GM19468 (cell line): ENCODE data around the gene EML3.
"Not testable (repeated sequence)": the region's sequence is repeated elsewhere in the genome, so short reads cannot be mapped to it uniquely, and the experiment has no call there.

Source experiments
- ATAC-seq: cut with Tn5 transposase; IDR thresholded peaks from one replicate; pipeline ENCODE4 v1.9.1; 2021; ENCODE audit warnings: mild to moderate bottlenecking, moderate library complexity, moderate number of reproducible peaks; ENCODE audit not compliant: unreplicated experiment; ENCODE audit errors: extremely low read depth

Gene EML3

GRCh38 chr11:62621567-62622470 lies 9.2 kb upstream of the EML3 start, which contains the start of gene B3GAT3:
Gene B3GAT3, minus strand, starts transcription at chr11:62621986. Its CDS starts 39 bp downstream, at chr11:62621947.
- ATAC-seq, result peak; percentile 92

- ATAC-seq, result no peak
Measured at GRCh38 chr11:62621027-62621566, 8.5 kb upstream of the EML3 start.

GRCh38 chr11:62616957-62617356 lies 4.4 kb upstream of the EML3 start:
- not testable (repeated sequence) for ATAC-seq

- no peak for ATAC-seq
Measured at GRCh38 chr11:62615521-62615920, 2.9 kb upstream of the EML3 start.

- no peak for ATAC-seq
Measured at GRCh38 chr11:62614275-62614674, 1.7 kb upstream of the EML3 start.

- ATAC-seq, result no peak
Measured at GRCh38 chr11:62613291-62613778, 760 bp upstream of the EML3 start.

GRCh38 chr11:62611705-62612365 lies 740 bp downstream of the EML3 start:
- no peak for ATAC-seq

GRCh38 chr11:62610814-62611704 lies 1.5 kb downstream of the EML3 start:
- no peak for ATAC-seq

- ATAC-seq, result no peak
Measured at GRCh38 chr11:62610403-62610802, 2.2 kb downstream of the EML3 start.

- ATAC-seq, result no peak
Measured at GRCh38 chr11:62608776-62609175, 3.8 kb downstream of the EML3 start.

GRCh38 chr11:62607714-62608113 lies 4.9 kb downstream of the EML3 start:
- no peak for ATAC-seq

- no peak for ATAC-seq
Measured at GRCh38 chr11:62605902-62606301, 6.7 kb downstream of the EML3 start.

GRCh38 chr11:62605467-62605866 lies 7.1 kb downstream of the EML3 start:
- ATAC-seq, result no peak

GRCh38 chr11:62604460-62605120 lies 8.0 kb downstream of the EML3 start:
- no peak for ATAC-seq

GRCh38 chr11:62603776-62604299 lies 8.7 kb downstream of the EML3 start:
- ATAC-seq, result no peak

- ATAC-seq, result no peak
Measured at GRCh38 chr11:62603072-62603408, 9.5 kb downstream of the EML3 start.

- ATAC-seq, result no peak
Measured at GRCh38 chr11:62602141-62603071, 10.2 kb downstream of the EML3 start.
